HCT116 (cell line): ENCODE data around the gene ZAR1L. TPM values are rescaled to one million over a fixed set of nuclear protein-coding genes. Genes with fewer than 3 reads are reported as not detected.
"Not testable (repeated sequence)": the region's sequence is repeated elsewhere in the genome, so short reads cannot be mapped to it uniquely, and the experiment has no call there.

ENCODE experiments used
- ATAC-seq: fragments of 200-7000 bp; cut with Tn5 transposase; 2 replicates; pipeline ENCODE4 v1.9.1; 2020; ENCODE audit warnings: mild to moderate bottlenecking, moderate library complexity
- BruUV-seq: library from RNA; stranded (reverse); fragments of 400-500 nt; replicated peaks from 2 replicates; lab custom pipeline; 2021; lab: Mats Ljungman, UMichigan
- CTCF ChIA-PET: fragments of 300-600 bp; sonication (Branson Sonifier 250); formaldehyde crosslinking; loops from one replicate; lab custom pipeline; 2021; ENCODE audit warnings: antibody characterized with exemption; lab: Charles Lee
- POLR2A ChIA-PET: fragments of 300-600, 350-600 bp; sonication (Branson Sonifier 250); formaldehyde crosslinking; loops from one replicate; lab custom pipeline; 2021; ENCODE audit warnings: antibody characterized with exemption; lab: Charles Lee
- RAD21 ChIA-PET, 2 experiments: fragments of 300-600 bp; sonication (Branson Sonifier 250); formaldehyde crosslinking; loops; one replicate each; lab custom pipeline; 2023; ENCODE audit warnings: low total read pairs in 2 of 2; ENCODE audit not compliant: uncharacterized antibody in 2 of 2, unreplicated experiment in 2 of 2, low non-redundant PET in 1 of 2; lab: Charles Lee
- DNase-seq: peaks from one replicate; pipeline ENCODE4 v3.0.0-alpha.2; 2010; ENCODE audit warnings: low read depth, low spot score
- H2AFZ ChIP-seq: fragments of 200-600 bp; shearing (Covaris generic), sonication (generic); 2 replicates; pipeline ENCODE4 v1.6.1; 2017; ENCODE audit warnings: low read depth, mixed run types, mixed read lengths, antibody characterized with exemption, low read length; ENCODE audit not compliant: poor library complexity, severe bottlenecking
- H3K27ac ChIP-seq: 2 replicates; pipeline ENCODE4 v1.5.1; 2012; ENCODE audit warnings: low read depth, low read length
- H3K27me3 ChIP-seq: fragments of 200-600 bp; sonication (generic); 2 replicates; pipeline ENCODE4 v1.6.1; 2016; ENCODE audit warnings: mixed run types, low read length, mixed read lengths; ENCODE audit not compliant: insufficient read depth
- H3K36me3 ChIP-seq, 2 experiments: fragments of 200-500 bp in 1 of 2; fragments of 200-600 bp in 1 of 2; sonication (Bioruptor generic) in 1 of 2; sonication (generic) in 1 of 2; 2 replicates each; pipeline versions ENCODE4 v1.5.1 to v1.6.1; 2014 to 2016; ENCODE audit warnings: low read length in 2 of 2, inconsistent platforms in 1 of 2, mixed read lengths in 1 of 2, mixed run types in 1 of 2; ENCODE audit not compliant: insufficient read depth in 2 of 2, control insufficient read depth in 1 of 2
- H3K4me1 ChIP-seq, 2 experiments: fragments of 200-600 bp in 1 of 2; sonication (generic) in 1 of 2; 2 replicates each; pipeline versions ENCODE4 v1.5.1 to v1.6.1; 2012 to 2017; ENCODE audit warnings: low read length in 2 of 2, inconsistent platforms in 1 of 2, mild to moderate bottlenecking in 1 of 2, mixed read lengths in 1 of 2, mixed run types in 1 of 2, moderate library complexity in 1 of 2; ENCODE audit not compliant: insufficient read depth in 2 of 2, control insufficient read depth in 1 of 2
- H3K4me2 ChIP-seq: fragments of 200-600 bp; sonication (generic); 2 replicates; pipeline ENCODE4 v1.6.1; 2017; ENCODE audit warnings: mixed run types, low read length, mixed read lengths
- H3K4me3 ChIP-seq, 2 experiments: fragments of 200-600 bp in 1 of 2; sonication (generic) in 1 of 2; replicated peaks in 1 of 2; 2 replicates each; pipeline ENCODE4 v1.5.1; 2011 to 2016; ENCODE audit warnings: low read length in 2 of 2, control low read depth in 1 of 2, low read depth in 1 of 2, mild to moderate bottlenecking in 1 of 2, mixed read lengths in 1 of 2, mixed run types in 1 of 2
- H3K79me2 ChIP-seq: fragments of 200-600 bp; sonication (generic); 2 replicates; pipeline ENCODE4 v1.6.1; 2017; ENCODE audit warnings: mild to moderate bottlenecking, mixed run types, low read length, moderate library complexity, mixed read lengths; ENCODE audit not compliant: insufficient read depth
- H3K9ac ChIP-seq: fragments of 200-600 bp; sonication (generic); 2 replicates; pipeline ENCODE4 v1.6.1; 2016; ENCODE audit warnings: low read length, mixed read lengths
- H3K9me2 ChIP-seq: fragments of 200-600 bp; sonication (generic), shearing (Covaris generic); 2 replicates; pipeline ENCODE4 v1.6.1; 2017; ENCODE audit warnings: mixed run types, mild to moderate bottlenecking, moderate library complexity; ENCODE audit not compliant: insufficient read depth
- H3K9me3 ChIP-seq, 2 experiments: fragments of 200-500 bp in 1 of 2; fragments of 200-600 bp in 1 of 2; sonication (Bioruptor generic) in 1 of 2; sonication (generic) in 1 of 2; 2 replicates each; pipeline ENCODE4 v1.6.1; 2014 to 2017; ENCODE audit warnings: low read length in 2 of 2, mixed read lengths in 2 of 2, inconsistent platforms in 1 of 2, low read depth in 1 of 2, mild to moderate bottlenecking in 1 of 2, mixed run types in 1 of 2, moderate library complexity in 1 of 2; ENCODE audit not compliant: control insufficient read depth in 1 of 2, insufficient read depth in 1 of 2
- H4K20me1 ChIP-seq: fragments of 200-600 bp; sonication (generic), shearing (Covaris generic); 2 replicates; pipeline ENCODE4 v1.6.1; 2017; ENCODE audit warnings: mixed run types, mild to moderate bottlenecking, moderate library complexity; ENCODE audit not compliant: insufficient read depth
- ATF3 ChIP-seq: IDR thresholded peaks from 2 replicates; pipeline ENCODE4 v1.6.1; 2012
- CEBPB ChIP-seq: IDR thresholded peaks from 2 replicates; pipeline ENCODE4 v1.6.1; 2012; ENCODE audit warnings: low read depth
- EZH2 ChIP-seq: fragments of 200-600 bp; sonication (generic); IDR thresholded peaks from 2 replicates; pipeline ENCODE4 v1.6.1; 2017; ENCODE audit warnings: antibody characterized with exemption, mixed run types
- FOSL1 ChIP-seq: IDR thresholded peaks from 2 replicates; pipeline ENCODE4 v1.6.1; 2012; ENCODE audit warnings: low read depth
- SIN3A ChIP-seq: IDR thresholded peaks from 2 replicates; pipeline ENCODE4 v1.6.1; 2012; ENCODE audit warnings: low read depth
- TCF7L2 ChIP-seq: IDR thresholded peaks from 2 replicates; pipeline ENCODE4 v1.7.0; 2011; ENCODE audit warnings: borderline replicate concordance, inconsistent platforms; ENCODE audit not compliant: insufficient read depth, insufficient read length; ENCODE audit errors: extremely low read depth
- YY1 ChIP-seq: IDR thresholded peaks from 2 replicates; pipeline ENCODE4 v1.6.1; 2011; ENCODE audit warnings: low read length, low read depth, moderate library complexity, mild to moderate bottlenecking; ENCODE audit not compliant: insufficient replicate concordance; ENCODE audit errors: extremely low read depth
- ZBTB33 ChIP-seq: IDR thresholded peaks from 2 replicates; pipeline ENCODE4 v1.6.1; 2011; ENCODE audit warnings: mild to moderate bottlenecking, low read length, moderate library complexity; ENCODE audit not compliant: insufficient replicate concordance; ENCODE audit errors: extremely low read depth
- ZFX ChIP-seq: fragments of 450-650 bp; IDR thresholded peaks from 2 replicates; pipeline ENCODE4 v1.6.1; 2017
- intact Hi-C: fragments of 100-400 bp; cut with micrococcal nuclease; formaldehyde crosslinking; loops from 2 replicates; pipeline ENCODE4 v1.10.0; 2022
- total RNA-seq: library from RNA; stranded (reverse); gene quantifications from one replicate; pipeline ENCODE4 v1.2.1, GENCODE V29; 2021; ENCODE audit not compliant: unreplicated experiment

ZAR1L gene
- total RNA-seq, 1 experiment from 2014 or later = 0.15 TPM

- no peak for TF ChIP-seq ZBTB33
- TF ChIP-seq EZH2 = no peak
- no peak for TF ChIP-seq YY1
- TF ChIP-seq ATF3 = no peak
- no peak for TF ChIP-seq CEBPB
- TF ChIP-seq TCF7L2 = peak; percentile 56
- no peak for TF ChIP-seq FOSL1
- TF ChIP-seq, all 23 proteins: peak for 8
Measured at GRCh38 chr13:32315238-32316027, at the start of gene ZAR1L, which contains the start of gene BRCA2 (continued).

- no TSS peak for BruUV-seq
- no peak overlapping the region for H3K4me2 ChIP-seq
- no peak overlapping the region for H3K9ac ChIP-seq
- H3K27ac ChIP-seq = no peak overlapping the region
- ATAC-seq = no peak
- no peaks in the 10 kb centered on the region for H3K4me1 ChIP-seq
- H3K27me3 ChIP-seq = no peaks in the 10 kb centered on the region
- H3K79me2 ChIP-seq = no peaks in the 10 kb centered on the region
- no peak overlapping the region for H2AFZ ChIP-seq
- no peaks in the 10 kb centered on the region for H3K9me2 ChIP-seq
- no peak for TF ChIP-seq SIN3A
- TF ChIP-seq EZH2 = no peak
- TF ChIP-seq ZFX = no peak
- no peak for TF ChIP-seq TCF7L2
- no peaks in the 10 kb centered on the region for H3K9me3 ChIP-seq
- POLR2A ChIA-PET = no interaction called here
- peaks cover 6 to 7% of the 10 kb centered on the region in 2 experiments; a peak in 3 of 4 replicates for H3K36me3 ChIP-seq
- no peak for DNase-seq
- RAD21 ChIA-PET = no interaction called here
- H4K20me1 ChIP-seq = no peaks in the 10 kb centered on the region
- CTCF ChIA-PET = no interaction called here
- intact Hi-C loops = no loop called here
- no peak overlapping the region for H3K4me3 ChIP-seq
Measured at GRCh38 chr13:32362574-32362973, 47.4 kb upstream of the ZAR1L start.

GRCh38 chr13:32355935-32356334, 40.8 kb upstream of the ZAR1L start:
- CTCF ChIA-PET, H3K9me3 ChIP-seq, BruUV-seq, ATAC-seq, H3K4me1 ChIP-seq, H3K36me3 ChIP-seq, H3K4me3 ChIP-seq, H4K20me1 ChIP-seq, H3K9me2 ChIP-seq, H3K79me2 ChIP-seq, intact Hi-C loops, H3K27me3 ChIP-seq, H3K9ac ChIP-seq, H3K27ac ChIP-seq, RAD21 ChIA-PET, H3K4me2 ChIP-seq, DNase-seq, POLR2A ChIA-PET, H2AFZ ChIP-seq: not testable (repeated sequence)
